Renal pelvis (tissue), 4 donors: Measurements from ENCODE around the gene MRTFA. TPM values are rescaled to one million over a fixed set of nuclear protein-coding genes. Genes with fewer than 3 reads are reported as not detected.
"Not testable (repeated sequence)": the region's sequence is repeated elsewhere in the genome, so short reads cannot be mapped to it uniquely, and the experiment has no call there.

Experiments
- DNase-seq: peaks from one replicate; pipeline ENCODE4 v3.0.0-alpha.2; 2013
- polyA plus RNA-seq, 3 donors: library from polyadenylated mRNA; unstranded; fragments of 120-200 nt; gene quantifications; one replicate each; pipeline ENCODE4 v1.2.1, GENCODE V29; 2013; ENCODE audit not compliant: insufficient read length in 3 of 3

The MRTFA gene
- polyA plus RNA-seq, 3 donors, result 28.2 to 31.1 (median 28.5) TPM

GRCh38 chr22:40631925-40632324 lies 4.6 kb downstream of the MRTFA start:
- DNase-seq, result no peak

- no peak for DNase-seq
Observed at GRCh38 chr22:40628354-40629042, 8.0 kb downstream of the MRTFA start.

- no peak for DNase-seq
Observed at GRCh38 chr22:40627612-40628011, 8.9 kb downstream of the MRTFA start.

GRCh38 chr22:40626851-40627250 lies 9.7 kb downstream of the MRTFA start:
- DNase-seq, result no peak

GRCh38 chr22:40625794-40626193 lies 10.7 kb downstream of the MRTFA start:
- DNase-seq, result not testable (repeated sequence)

- DNase-seq, result not testable (repeated sequence)
Observed at GRCh38 chr22:40625281-40625680, 11.2 kb downstream of the MRTFA start.

GRCh38 chr22:40624770-40625169 lies 11.7 kb downstream of the MRTFA start:
- no peak for DNase-seq

- no peak for DNase-seq
Observed at GRCh38 chr22:40621309-40622151, 15.0 kb downstream of the MRTFA start.

GRCh38 chr22:40620464-40621046 lies 16.0 kb downstream of the MRTFA start:
- DNase-seq, result no peak

GRCh38 chr22:40618400-40618799 lies 18.1 kb downstream of the MRTFA start:
- DNase-seq, result no peak

- DNase-seq, result no peak
Observed at GRCh38 chr22:40616578-40616977, 19.9 kb downstream of the MRTFA start.

GRCh38 chr22:40613067-40613466 lies 23.5 kb downstream of the MRTFA start:
- no peak for DNase-seq

GRCh38 chr22:40612291-40612751 lies 24.2 kb downstream of the MRTFA start:
- DNase-seq, result no peak

GRCh38 chr22:40611606-40612005 lies 24.9 kb downstream of the MRTFA start:
- no peak for DNase-seq

- DNase-seq, result no peak
Observed at GRCh38 chr22:40610329-40610850, 26.1 kb downstream of the MRTFA start.

GRCh38 chr22:40609216-40609615 lies 27.3 kb downstream of the MRTFA start:
- DNase-seq, result no peak

- no peak for DNase-seq
Observed at GRCh38 chr22:40607506-40607905, 29.0 kb downstream of the MRTFA start.

- no peak for DNase-seq
Observed at GRCh38 chr22:40606306-40606705, 30.2 kb downstream of the MRTFA start.

- DNase-seq, result no peak
Observed at GRCh38 chr22:40605761-40606160, 30.8 kb downstream of the MRTFA start.

- DNase-seq, result no peak
Observed at GRCh38 chr22:40603088-40603605, 33.4 kb downstream of the MRTFA start.

GRCh38 chr22:40602231-40602630 lies 34.3 kb downstream of the MRTFA start:
- DNase-seq, result no peak

GRCh38 chr22:40599731-40600130 lies 36.8 kb downstream of the MRTFA start:
- no peak for DNase-seq
